HepG2 (cell line): Measurements from ENCODE around the gene ST6GALNAC3. TPM values are rescaled to one million over a fixed set of nuclear protein-coding genes. Genes with fewer than 3 reads are reported as not detected.

ENCODE experiments used
- ATAC-seq: fragments of 200-7000 bp; cut with Tn5 transposase; 3 replicates; pipeline ENCODE4 v1.9.1; 2020; ENCODE audit warnings: mild to moderate bottlenecking, moderate library complexity
- BruUV-seq: library from RNA; stranded (reverse); fragments of 400-500 nt; replicated peaks from 2 replicates; lab custom pipeline; 2021; lab: Mats Ljungman, UMichigan
- CTCF ChIA-PET: fragments of 300-600 bp; formaldehyde crosslinking; extraction: SDS; loops from one replicate; lab custom pipeline; 2021; ENCODE audit warnings: low total read pairs, inconsistent platforms, low intra/inter-chr PET ratio; lab: Yijun Ruan, JAX
- POLR2A ChIA-PET: fragments of 350-600 bp; sonication (Branson Sonifier 250); formaldehyde crosslinking; loops from one replicate; lab custom pipeline; 2020; ENCODE audit warnings: antibody characterized with exemption, inconsistent platforms; lab: Yijun Ruan, JAX
- DNase-seq: peaks from one replicate; pipeline ENCODE4 v3.0.0-alpha.2; 2015; ENCODE audit warnings: low spot score
- FAIRE-seq: peaks from 3 replicates; lab custom pipeline; 2011; peaks lifted over from hg19 to GRCh38; lab: Jason Lieb, UNC
- H2AFZ ChIP-seq: one replicate; pipeline ENCODE4 v1.6.1; 2011; ENCODE audit warnings: low read length, inconsistent platforms
- H3K27ac ChIP-seq: fragments of 300-600 bp; 3 replicates; pipeline ENCODE4 v1.8.0; 2011; ENCODE audit warnings: mixed run types, mild to moderate bottlenecking, mixed read lengths, low read length, inconsistent platforms; ENCODE audit not compliant: insufficient read depth; ENCODE audit errors: extremely low read length
- H3K27me3 ChIP-seq, 2 experiments: fragments of 200-600 bp in 1 of 2; 2 replicates in 1 of 2; 3 replicates in 1 of 2; pipeline versions ENCODE4 v1.6.0 to v1.8.0; 2011; ENCODE audit warnings: low read length in 2 of 2, mild to moderate bottlenecking in 2 of 2, moderate library complexity in 2 of 2, inconsistent platforms in 1 of 2; ENCODE audit not compliant: insufficient read depth in 2 of 2, control insufficient read depth in 1 of 2
- H3K36me3 ChIP-seq, 2 experiments: fragments of 200-600 bp in 1 of 2; replicated peaks in 1 of 2; 2 replicates in 1 of 2; 3 replicates in 1 of 2; pipeline versions ENCODE4 v1.5.1 to v1.8.0; 2011; ENCODE audit warnings: low read length in 2 of 2, inconsistent platforms in 1 of 2; ENCODE audit not compliant: insufficient read depth in 2 of 2, control insufficient read depth in 1 of 2
- H3K4me1 ChIP-seq: 2 replicates; pipeline ENCODE4 v1.5.1; 2012; ENCODE audit warnings: low read length, inconsistent platforms; ENCODE audit not compliant: insufficient read depth
- H3K4me2 ChIP-seq: 2 replicates; pipeline ENCODE4 v1.6.0; 2011; ENCODE audit warnings: low read depth, low read length, inconsistent platforms
- H3K4me3 ChIP-seq, 3 experiments: fragments of 200-600 bp in 1 of 3; sonication (generic), shearing (Covaris generic) in 1 of 3; replicated peaks in 1 of 3; 2 replicates each; pipeline ENCODE4 v1.5.1; 2011 to 2016; ENCODE audit warnings: low read length in 3 of 3, inconsistent platforms in 2 of 3, low read depth in 2 of 3, mild to moderate bottlenecking in 2 of 3, control low read depth in 1 of 3, mixed read lengths in 1 of 3; ENCODE audit not compliant: insufficient read depth in 1 of 3
- H3K79me2 ChIP-seq: one replicate; pipeline ENCODE4 v1.6.1; 2011; ENCODE audit warnings: low read length, inconsistent platforms; ENCODE audit not compliant: insufficient read depth
- H3K9ac ChIP-seq: 2 replicates; pipeline ENCODE4 v1.6.0; 2011; ENCODE audit warnings: mild to moderate bottlenecking, low read depth, low read length, inconsistent platforms; ENCODE audit not compliant: insufficient read depth
- H3K9me3 ChIP-seq: 2 replicates; pipeline ENCODE4 v1.5.1; 2012; ENCODE audit warnings: mild to moderate bottlenecking, low read length
- H4K20me1 ChIP-seq: 2 replicates; pipeline ENCODE4 v1.6.0; 2011; ENCODE audit warnings: inconsistent platforms, mild to moderate bottlenecking, low read length, moderate library complexity; ENCODE audit not compliant: insufficient read depth
- ADNP ChIP-seq: sonication (generic); formaldehyde crosslinking; IDR thresholded peaks from 2 replicates; pipeline ENCODE4 v1.4.0; 2020; ENCODE audit warnings: missing genetic modification reagents
- HNRNPLL ChIP-seq: fragments of 200-400 bp; formaldehyde crosslinking; IDR thresholded peaks from 2 replicates; pipeline ENCODE4 v1.6.1; 2017; ENCODE audit warnings: mild to moderate bottlenecking, low read depth, low read length; ENCODE audit not compliant: poor library complexity, severe bottlenecking
- PRDM10 ChIP-seq: sonication (generic); formaldehyde crosslinking; IDR thresholded peaks from 2 replicates; pipeline ENCODE4 v1.4.0; 2020; ENCODE audit warnings: low read depth, missing genetic modification reagents
- RFXANK ChIP-seq: IDR thresholded peaks from 2 replicates; pipeline ENCODE4 v1.6.1; 2016
- TOPORS ChIP-seq: sonication (generic); formaldehyde crosslinking; IDR thresholded peaks from 2 replicates; pipeline ENCODE4 v1.8.0; 2023; ENCODE audit warnings: mild to moderate bottlenecking, missing genetic modification reagents
- WIZ ChIP-seq: sonication (generic); formaldehyde crosslinking; IDR thresholded peaks from 2 replicates; pipeline ENCODE4 v1.5.1; 2020; ENCODE audit warnings: mild to moderate bottlenecking, missing genetic modification reagents
- ZC3H13 ChIP-seq: sonication (generic); formaldehyde crosslinking; IDR thresholded peaks from 2 replicates; pipeline ENCODE4 v1.8.1; 2023; ENCODE audit warnings: mild to moderate bottlenecking, missing genetic modification reagents, moderate library complexity
- ZFP36L2 ChIP-seq: sonication (generic); formaldehyde crosslinking; IDR thresholded peaks from 2 replicates; pipeline ENCODE4 v1.4.0; 2020; ENCODE audit warnings: missing genetic modification reagents
- ZNF296 ChIP-seq: sonication (generic); formaldehyde crosslinking; conservative IDR thresholded peaks from 2 replicates; pipeline ENCODE4 v1.5.0; 2020; ENCODE audit warnings: mild to moderate bottlenecking, missing genetic modification reagents
- ZNF382 ChIP-seq: sonication (generic); formaldehyde crosslinking; IDR thresholded peaks from 2 replicates; pipeline ENCODE4 v1.5.0; 2020; ENCODE audit warnings: missing genetic modification reagents, mild to moderate bottlenecking, borderline replicate concordance
- ZNF383 ChIP-seq: sonication (generic); formaldehyde crosslinking; IDR thresholded peaks from 2 replicates; pipeline ENCODE4 v1.4.0; 2020; ENCODE audit warnings: missing genetic modification reagents, mild to moderate bottlenecking, borderline replicate concordance
- ZNF451 ChIP-seq: sonication (generic); formaldehyde crosslinking; IDR thresholded peaks from 2 replicates; pipeline ENCODE4 v1.5.0; 2020; ENCODE audit warnings: mild to moderate bottlenecking, missing genetic modification reagents
- ZNF549 ChIP-seq: sonication (generic); formaldehyde crosslinking; IDR thresholded peaks from 2 replicates; pipeline ENCODE4 v1.5.0; 2020; ENCODE audit warnings: missing genetic modification reagents
- ZNF768 ChIP-seq: sonication (generic); formaldehyde crosslinking; IDR thresholded peaks from 2 replicates; pipeline ENCODE4 v1.4.0; 2020; ENCODE audit warnings: missing genetic modification reagents
- WGBS: methylation state at CpG from one replicate; pipeline ENCODE4 v1.1.6; 2017; ENCODE audit warnings: low lambda C conversion rate; 5-methylcytosine and 5-hydroxymethylcytosine counted together
- in situ Hi-C: cut with HindIII; loops from 2 replicates; pipeline ENCODE4 v1.10.0; 2017; ENCODE audit warnings: low pct_unique_long_range_greater_than_20kb; ENCODE audit not compliant: extremely low pct_ligation_motif_present
- intact Hi-C: fragments of 100-400 bp; cut with micrococcal nuclease; formaldehyde crosslinking; loops from one replicate; pipeline ENCODE4 v1.10.0; 2022; ENCODE audit not compliant: unreplicated experiment
- polyA plus RNA-seq, 8 experiments: library from polyadenylated mRNA; depleted of rRNA in 3 of 8; stranded (reverse) in 7 of 8; unstranded in 1 of 8; fragments of >200 nt; fragmentation: Illumina TruSeq in 4 of 8; extraction: Trizol in 4 of 8; gene quantifications; 2 replicates each; pipeline versions ENCODE4 v1.2.1 to v1.2.3, GENCODE V29; 2011 to 2016; ENCODE audit warnings: low read depth in 4 of 8, missing spikeins in 1 of 8, mixed read lengths in 1 of 8; ENCODE audit not compliant: insufficient read depth in 1 of 8
- total RNA-seq, 5 experiments: library from RNA; depleted of rRNA; stranded (reverse); fragments of >200 nt; fragmentation: Illumina TruSeq; extraction: Trizol; gene quantifications; 2 replicates each; pipeline ENCODE4 v1.2.3, GENCODE V29; 2016; ENCODE audit warnings: low read depth in 1 of 5
- TF ChIP-seq, protein P1 (sequence below): sonication (generic); formaldehyde crosslinking; conservative IDR thresholded peaks from 2 replicates; pipeline ENCODE4 v1.4.0; 2020; ENCODE audit warnings: missing genetic modification reagents
- TF ChIP-seq, protein P2 (sequence below): IDR thresholded peaks from 2 replicates; pipeline ENCODE4 v1.6.1; 2016; ENCODE audit warnings: missing compliant biosample characterization, missing genetic modification reagents, borderline replicate concordance
- TF ChIP-seq, protein P3 (sequence below): sonication (generic); formaldehyde crosslinking; conservative IDR thresholded peaks from 2 replicates; pipeline ENCODE4 v1.4.0; 2020; ENCODE audit warnings: missing genetic modification reagents

The ST6GALNAC3 gene
- total and polyA plus RNA-seq, 2 of the 13 experiments (the other 11 are each of a cell fraction or from before 2014, with no cell fraction given) = not detected

DNA sequence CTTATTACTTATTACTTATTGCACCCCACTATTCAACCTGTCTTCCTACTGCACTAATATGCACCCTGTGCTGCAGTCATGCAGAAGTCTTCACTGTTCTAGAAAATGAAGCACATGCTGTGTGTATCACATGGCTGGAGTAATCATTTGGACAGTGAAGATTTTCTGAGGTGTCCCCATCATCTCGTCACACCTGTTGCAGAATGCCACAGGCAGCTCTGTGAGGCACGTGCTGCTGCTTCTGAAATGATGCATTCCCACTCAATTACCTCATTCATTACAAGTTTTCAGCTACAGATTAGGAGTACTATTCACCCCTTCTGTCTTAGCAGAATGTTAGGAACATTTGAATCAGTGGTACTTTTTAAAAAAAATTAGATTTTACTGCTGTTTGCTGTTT lies 467.1 kb downstream of the ST6GALNAC3 start:
- Histone ChIP-seq H3K4me1 (no peaks in the 10 kb centered on the region), H4K20me1 (no peaks in the 10 kb centered on the region)
- BruUV-seq = no TSS peak
- TF ChIP-seq ZNF383 (CRISPR knock-in tag) (no peak), ADNP (CRISPR knock-in tag) (no peak), ZC3H13 (no peak), ZNF549 (no peak), TOPORS (CRISPR knock-in tag) (no peak), PRDM10 (CRISPR knock-in tag) (no peak), ZNF451 (no peak), ZNF296 (no peak), ZFP36L2 (CRISPR knock-in tag) (no peak), ZNF382 (CRISPR knock-in tag) (no peak), RFXANK (CRISPR knock-in tag) (no peak), ZNF768 (no peak), HNRNPLL (no peak), WIZ (CRISPR knock-in tag) (no peak)
- TF ChIP-seq, protein P1, sequence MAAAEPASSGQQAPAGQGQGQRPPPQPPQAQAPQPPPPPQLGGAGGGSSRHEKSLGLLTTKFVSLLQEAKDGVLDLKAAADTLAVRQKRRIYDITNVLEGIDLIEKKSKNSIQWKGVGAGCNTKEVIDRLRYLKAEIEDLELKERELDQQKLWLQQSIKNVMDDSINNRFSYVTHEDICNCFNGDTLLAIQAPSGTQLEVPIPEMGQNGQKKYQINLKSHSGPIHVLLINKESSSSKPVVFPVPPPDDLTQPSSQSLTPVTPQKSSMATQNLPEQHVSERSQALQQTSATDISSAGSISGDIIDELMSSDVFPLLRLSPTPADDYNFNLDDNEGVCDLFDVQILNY (CRISPR knock-in tag) = no peak
- TF ChIP-seq, protein P2, sequence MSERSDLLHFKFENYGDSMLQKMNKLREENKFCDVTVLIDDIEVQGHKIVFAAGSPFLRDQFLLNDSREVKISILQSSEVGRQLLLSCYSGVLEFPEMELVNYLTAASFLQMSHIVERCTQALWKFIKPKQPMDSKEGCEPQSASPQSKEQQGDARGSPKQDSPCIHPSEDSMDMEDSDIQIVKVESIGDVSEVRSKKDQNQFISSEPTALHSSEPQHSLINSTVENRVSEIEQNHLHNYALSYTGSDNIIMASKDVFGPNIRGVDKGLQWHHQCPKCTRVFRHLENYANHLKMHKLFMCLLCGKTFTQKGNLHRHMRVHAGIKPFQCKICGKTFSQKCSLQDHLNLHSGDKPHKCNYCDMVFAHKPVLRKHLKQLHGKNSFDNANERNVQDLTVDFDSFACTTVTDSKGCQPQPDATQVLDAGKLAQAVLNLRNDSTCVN (CRISPR knock-in tag) = no peak
- TF ChIP-seq, protein P3, sequence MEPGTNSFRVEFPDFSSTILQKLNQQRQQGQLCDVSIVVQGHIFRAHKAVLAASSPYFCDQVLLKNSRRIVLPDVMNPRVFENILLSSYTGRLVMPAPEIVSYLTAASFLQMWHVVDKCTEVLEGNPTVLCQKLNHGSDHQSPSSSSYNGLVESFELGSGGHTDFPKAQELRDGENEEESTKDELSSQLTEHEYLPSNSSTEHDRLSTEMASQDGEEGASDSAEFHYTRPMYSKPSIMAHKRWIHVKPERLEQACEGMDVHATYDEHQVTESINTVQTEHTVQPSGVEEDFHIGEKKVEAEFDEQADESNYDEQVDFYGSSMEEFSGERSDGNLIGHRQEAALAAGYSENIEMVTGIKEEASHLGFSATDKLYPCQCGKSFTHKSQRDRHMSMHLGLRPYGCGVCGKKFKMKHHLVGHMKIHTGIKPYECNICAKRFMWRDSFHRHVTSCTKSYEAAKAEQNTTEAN (CRISPR knock-in tag) = no peak
- TF ChIP-seq, all 625 proteins: peak for 0
- 5% methylated on average over 2 of the region's 2 CpGs for WGBS
- FAIRE-seq = no peak
- in situ Hi-C loops = no loop called here
- no peaks in the 10 kb centered on the region; the same call in 1 of the 2 replicates for H3K9me3 ChIP-seq
- H3K79me2 ChIP-seq = no peaks in the 10 kb centered on the region
- no peak overlapping the region for H3K27ac ChIP-seq
- intact Hi-C loops = no loop called here
- ATAC-seq = no peak
- H3K9ac ChIP-seq = no peak overlapping the region
- H2AFZ ChIP-seq = no peak overlapping the region
- ChIA-PET CTCF (no interaction called here), POLR2A (no interaction called here)
- H3K36me3 ChIP-seq = no peaks in the 10 kb centered on the region
- DNase-seq = no peak
- no peak overlapping the region for H3K4me3 ChIP-seq
- H3K27me3 ChIP-seq = no peaks in the 10 kb centered on the region; a peak in 1 of 5 replicates
- no peak overlapping the region for H3K4me2 ChIP-seq
